A172 (cell line): ENCODE data around the gene KLC4. TPM values are rescaled to one million over a fixed set of nuclear protein-coding genes. Genes with fewer than 3 reads are reported as not detected.
"Not testable (repeated sequence)": the region's sequence is repeated elsewhere in the genome, so short reads cannot be mapped to it uniquely, and the experiment has no call there.

ENCODE experiments used
- DNase-seq: peaks from one replicate; pipeline ENCODE4 v3.0.0-alpha.2; 2015; ENCODE audit warnings: low spot score
- total RNA-seq: library from RNA; depleted of rRNA; stranded (reverse); fragments of >200 nt; shearing (Covaris generic); gene quantifications from 2 replicates; pipeline ENCODE4 v1.2.3, GENCODE V29; 2014

KLC4 gene
- total RNA-seq, 1 experiment from 2014 or later = 17.0 TPM

DNA sequence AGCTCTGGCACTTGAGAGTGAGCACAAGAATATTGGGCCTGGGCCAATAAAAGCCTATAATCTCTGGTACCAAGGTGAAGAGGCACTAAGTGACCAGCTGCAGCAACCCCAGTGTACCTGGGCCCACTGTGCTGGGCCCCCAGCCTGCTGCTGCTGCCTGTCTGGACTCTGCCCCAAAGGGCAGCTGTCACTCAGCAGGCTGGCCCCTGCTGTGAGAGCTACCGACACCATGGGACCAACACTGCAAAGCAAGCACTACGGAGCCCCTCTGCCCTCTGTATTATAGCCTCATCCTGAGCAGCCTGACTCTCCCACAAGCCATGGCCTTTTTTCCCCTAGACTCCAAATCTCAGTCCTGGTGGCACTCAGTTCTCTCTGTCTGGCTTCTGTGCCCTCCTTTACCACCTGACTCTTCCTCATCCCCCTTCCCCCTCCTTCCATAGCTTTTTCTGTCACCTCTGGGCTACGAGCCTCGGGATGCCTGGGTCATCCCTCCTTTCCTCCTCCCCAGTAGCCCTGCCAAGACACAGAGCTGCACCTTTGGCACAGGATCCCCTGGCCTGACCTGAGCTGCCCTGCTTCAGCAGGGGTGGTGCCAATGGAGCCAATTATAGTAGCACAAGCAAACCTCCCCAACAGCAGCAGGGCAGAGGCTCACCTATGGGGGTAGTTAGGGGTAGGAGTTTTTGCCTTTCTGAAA lies 23.8 kb upstream of the KLC4 start:
- no peak for DNase-seq

DNA sequence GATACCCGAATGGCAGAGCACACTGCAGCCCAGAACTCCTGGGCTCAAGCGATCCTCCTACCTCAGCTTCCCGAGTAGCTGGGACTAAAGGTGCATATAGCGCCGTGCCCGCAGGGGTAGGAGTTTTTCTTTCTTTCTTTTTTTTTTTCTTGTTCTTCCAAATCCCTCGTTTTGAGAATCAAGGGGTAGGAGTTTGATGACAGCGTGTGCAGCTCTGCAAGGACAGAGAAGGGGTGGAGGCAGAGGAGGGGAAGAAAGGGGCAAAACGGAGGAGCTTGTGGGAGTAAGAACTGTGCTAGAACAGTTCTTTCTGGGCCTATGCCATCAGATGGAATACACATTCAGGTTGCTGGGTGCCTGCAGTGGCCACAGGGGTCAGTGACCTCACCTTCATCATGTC lies 22.7 kb upstream of the KLC4 start:
- no peak for DNase-seq

DNA sequence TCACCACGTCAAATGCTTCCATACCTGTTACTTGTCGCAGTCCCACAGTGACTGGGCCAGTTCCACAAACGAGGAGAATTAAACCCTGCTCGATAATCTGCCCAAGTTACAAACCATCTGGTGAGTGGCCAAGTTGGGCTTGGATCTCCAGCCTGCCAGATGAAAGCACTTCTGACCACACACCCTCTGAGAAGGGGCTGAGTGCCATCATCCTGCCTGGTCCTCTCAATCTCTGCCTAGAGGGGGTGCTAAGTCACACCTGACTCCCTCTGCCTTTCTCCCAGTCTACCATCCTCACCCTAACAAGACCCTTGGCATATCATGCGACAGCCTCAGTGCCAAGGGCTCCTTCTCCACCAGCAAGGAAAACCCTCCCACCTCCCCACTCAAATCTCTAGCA lies 22.2 kb upstream of the KLC4 start:
- DNase-seq = no peak

DNA sequence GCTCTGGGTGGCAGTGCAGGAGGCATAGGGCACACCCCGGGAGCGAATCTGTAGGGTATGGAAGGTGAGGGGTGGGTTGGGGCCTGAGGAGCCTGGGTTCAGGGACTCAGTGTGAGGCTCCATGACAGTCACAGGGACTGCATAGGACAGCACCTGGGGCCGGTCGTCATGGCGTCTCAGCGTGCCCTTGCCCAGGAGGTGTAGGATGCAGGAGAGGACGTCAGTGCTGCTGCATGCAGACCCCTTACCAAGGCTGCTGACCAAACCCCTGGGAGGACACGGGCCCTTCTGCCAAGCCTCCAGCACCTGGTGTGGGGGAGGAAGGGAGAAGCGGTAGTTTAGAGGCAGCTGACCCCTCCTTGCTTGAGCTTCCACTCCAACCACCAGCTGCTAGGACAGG lies 21.7 kb upstream of the KLC4 start:
- DNase-seq = no peak

DNA sequence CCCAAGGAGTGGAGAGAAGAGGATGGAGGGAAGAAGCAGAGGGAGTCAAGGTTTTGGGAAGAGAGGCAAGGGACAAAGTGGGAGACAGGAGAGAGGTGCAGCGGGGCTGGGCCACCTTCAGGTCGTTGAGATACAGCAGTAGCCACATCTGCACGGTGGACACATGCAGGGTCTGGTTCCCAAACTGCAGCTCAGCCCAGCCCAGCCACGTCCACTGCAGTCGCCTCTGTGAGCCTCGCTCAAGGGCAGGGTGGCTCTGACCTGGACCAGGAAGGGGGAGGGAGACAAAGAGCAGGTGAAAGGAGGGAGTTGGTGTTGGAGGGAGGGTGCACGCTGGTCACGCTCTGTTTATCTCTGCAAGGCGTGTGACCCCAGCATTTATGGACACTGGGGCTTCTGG lies 20.7 kb upstream of the KLC4 start:
- no peak for DNase-seq

DNA sequence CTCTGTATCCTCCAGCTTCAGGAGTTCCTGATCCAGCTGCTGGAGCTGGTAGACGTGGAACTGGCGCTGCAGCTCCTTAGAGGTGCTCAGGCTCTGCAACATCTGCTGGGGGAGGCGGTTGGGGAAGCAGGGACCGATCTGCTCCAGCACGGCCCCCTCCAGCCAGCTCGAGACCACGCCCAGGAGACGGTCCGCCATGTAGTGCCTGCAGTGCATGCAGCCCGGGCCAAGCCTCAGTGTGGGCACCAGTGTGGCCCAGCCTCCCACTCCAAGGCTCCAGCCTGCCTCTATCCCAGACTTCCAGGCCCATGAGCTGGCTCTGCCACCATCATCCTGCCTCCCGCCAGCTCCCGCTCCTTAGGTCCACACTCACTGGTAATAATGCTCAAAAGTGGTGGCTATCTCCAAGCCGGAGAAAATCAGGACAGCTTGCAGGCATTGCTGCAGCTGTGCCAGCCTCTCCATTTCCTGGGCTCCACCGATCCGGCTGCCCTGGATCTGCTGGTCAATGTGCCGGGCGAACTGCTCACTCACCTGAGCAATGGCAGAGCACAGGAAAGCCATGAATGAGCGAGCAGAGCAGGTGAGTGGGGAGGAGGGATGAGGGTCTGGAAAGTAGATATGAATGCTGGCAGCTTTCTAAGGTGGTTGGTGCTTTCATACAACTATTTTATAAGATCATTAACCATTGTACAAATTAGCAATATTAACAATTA lies 18.7 kb upstream of the KLC4 start:
- no peak for DNase-seq

DNA sequence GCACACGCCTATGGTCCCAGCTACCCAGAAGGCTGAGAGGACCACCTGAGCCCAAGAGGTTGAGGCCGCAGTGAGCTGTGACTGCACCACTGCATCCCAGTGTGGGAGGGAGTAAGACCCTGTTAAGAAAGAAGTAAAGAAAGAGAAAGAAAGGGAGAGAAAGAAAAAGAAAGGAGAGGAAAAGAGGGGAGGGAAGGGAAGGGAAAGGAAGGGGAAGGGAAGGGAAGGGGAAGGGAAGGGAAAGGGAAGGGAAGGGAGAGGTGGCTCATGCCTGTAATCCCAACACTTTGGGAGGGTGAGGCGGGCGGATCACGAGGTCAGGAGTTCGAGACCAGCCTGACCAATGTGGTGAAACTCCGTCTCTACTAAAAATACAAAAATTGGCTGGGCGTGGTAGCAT lies 18.0 kb upstream of the KLC4 start:
- not testable (repeated sequence) for DNase-seq

DNA sequence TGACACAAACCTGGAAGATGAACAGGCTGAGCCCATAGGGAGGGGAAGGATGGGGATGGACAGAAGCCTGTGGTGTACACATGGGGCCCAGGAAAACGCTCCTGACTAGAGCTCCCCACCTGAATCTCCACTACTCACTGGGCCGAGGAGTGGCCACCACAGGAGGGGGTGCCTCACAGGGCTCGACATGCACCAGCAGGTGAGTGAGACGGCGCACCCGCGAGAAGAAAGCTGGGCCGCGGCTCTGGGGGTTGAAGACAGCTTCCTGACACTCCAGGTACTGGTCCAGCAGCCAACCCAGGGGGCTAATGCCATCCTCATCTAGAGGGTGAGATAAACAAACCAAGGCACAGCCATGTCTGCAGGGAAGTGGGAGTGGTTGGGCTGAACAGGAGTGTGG lies 16.1 kb upstream of the KLC4 start:
- DNase-seq = no peak

DNA sequence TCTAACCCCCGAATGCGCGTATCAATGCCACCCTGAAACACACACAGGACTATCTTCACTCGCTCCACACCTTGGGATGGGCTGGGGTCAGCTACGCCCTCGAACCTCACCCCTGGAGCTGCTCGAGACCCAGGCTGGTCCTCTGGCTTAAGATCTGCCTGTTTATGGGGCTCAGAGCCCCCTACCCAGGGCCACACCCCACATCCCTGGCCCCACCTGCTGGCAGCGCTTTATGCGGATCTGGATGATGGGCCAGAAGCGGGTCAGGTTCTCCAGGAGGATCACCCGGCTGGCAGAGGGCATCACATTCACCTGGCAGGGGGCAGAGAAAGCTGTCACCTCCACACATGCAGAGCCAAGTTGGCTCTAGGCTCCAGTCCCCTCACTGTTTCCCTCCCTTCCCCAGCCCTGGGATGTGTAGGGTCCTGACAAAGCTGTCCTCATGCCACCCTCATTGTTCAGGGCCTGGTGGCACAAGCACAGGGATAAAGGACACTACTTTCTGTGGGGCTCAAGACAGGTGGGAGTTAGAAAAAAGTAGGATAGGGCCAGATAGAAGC lies 14.0 kb upstream of the KLC4 start:
- DNase-seq = no peak

DNA sequence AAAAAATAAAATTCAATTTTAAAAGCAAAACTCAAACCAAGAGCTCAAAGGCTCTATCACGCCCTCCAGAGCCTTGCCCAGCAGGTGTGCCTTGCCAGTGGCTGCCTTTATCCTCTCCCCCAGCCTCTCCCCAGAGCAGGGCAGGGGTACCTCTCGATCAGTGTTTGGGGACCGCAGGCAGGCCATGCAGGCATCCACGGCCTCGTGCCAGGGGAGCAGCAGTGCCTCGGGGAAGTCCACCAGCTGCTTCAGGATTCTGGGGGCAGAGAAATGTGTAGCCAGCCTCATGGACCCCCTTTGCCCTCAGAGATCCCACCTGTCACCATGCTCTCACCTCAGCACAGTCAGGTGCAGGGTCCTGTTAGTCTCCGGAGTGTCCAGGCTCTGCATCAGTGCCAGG lies 11.4 kb upstream of the KLC4 start:
- no peak for DNase-seq

DNA sequence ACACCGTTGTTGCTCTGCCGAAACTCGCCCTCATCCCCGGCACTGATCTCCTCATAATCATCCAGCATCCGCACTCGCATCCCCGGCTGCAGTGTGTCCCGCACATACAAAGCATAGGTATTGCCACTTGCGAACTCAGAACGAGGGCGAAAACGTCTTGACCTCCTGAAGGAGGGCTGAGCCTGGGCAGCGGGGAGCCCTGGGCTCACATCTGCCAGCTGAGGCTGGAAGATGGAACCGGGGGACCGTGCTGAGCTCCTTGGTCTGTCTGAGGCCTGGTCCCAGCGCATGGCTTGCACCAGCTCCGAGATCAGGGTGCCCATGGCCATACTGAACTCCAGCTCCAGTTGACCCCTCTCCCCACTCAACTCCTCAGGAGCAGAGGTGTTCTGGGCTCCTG lies 8.4 kb upstream of the KLC4 start:
- no peak for DNase-seq

DNA sequence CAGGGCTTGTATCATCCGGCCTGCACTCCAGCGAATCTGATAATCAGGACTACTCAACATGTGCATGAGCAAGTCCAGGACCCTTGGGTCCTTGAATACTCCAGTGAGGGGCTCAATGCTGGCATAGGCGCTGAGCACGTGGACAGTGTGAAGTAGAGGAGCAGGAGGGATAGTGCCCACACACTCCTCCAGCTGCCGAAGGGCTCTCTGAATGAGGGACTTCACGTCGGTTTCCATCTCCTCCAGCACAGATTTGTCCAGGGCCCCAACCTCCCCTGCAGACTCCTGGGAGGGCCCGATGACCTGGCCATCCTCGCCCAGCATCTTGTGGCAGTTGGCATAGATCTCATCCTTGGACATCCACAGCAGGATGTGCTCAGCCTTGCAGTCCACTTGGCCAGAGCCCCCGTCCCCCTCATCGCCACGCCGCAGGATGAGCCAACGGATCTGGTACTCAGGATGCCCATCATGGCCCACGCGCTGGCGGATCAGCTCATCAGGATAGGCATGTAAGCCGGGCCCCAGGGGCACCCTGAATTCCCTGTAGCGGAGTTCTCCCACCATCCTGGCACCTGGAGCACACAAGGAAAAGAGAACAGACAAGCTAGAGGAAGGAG lies 7.1 kb upstream of the KLC4 start:
- DNase-seq = no peak

DNA sequence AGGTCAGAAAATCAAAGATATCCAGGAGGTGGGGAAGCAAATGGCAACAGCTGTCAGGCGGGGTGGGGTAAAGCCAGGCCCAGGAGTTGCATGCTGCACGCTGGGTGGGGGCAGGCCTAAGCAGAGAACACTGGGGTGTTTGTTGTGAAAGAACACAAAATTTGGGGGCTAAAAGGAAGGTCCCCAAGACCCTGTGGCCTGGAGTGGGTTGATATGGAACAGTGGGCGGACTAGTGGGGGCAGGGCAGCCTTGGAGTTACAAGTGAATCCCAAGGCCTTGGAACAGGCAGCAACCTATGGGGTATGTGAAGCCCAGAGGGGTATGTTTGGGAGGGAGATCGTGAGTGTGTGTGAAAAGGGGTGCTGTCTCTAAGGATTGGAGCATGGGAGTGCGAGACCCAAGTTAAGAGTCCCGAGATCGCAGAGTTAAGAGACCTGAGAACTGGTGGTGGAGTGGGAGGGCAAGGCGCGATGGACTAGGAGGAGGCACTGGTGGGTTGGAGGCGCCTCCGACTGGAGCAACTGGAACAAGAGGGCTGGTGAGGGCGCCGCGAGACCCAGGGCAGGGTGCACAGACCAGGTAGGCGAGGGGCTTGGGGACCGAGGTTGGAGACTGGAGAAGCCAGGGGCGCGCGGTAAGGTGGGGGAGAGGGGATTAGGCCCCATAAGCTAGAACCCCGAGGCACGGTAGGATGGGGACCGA lies 6.4 kb upstream of the KLC4 start:
- DNase-seq = peak; percentile 13

DNA sequence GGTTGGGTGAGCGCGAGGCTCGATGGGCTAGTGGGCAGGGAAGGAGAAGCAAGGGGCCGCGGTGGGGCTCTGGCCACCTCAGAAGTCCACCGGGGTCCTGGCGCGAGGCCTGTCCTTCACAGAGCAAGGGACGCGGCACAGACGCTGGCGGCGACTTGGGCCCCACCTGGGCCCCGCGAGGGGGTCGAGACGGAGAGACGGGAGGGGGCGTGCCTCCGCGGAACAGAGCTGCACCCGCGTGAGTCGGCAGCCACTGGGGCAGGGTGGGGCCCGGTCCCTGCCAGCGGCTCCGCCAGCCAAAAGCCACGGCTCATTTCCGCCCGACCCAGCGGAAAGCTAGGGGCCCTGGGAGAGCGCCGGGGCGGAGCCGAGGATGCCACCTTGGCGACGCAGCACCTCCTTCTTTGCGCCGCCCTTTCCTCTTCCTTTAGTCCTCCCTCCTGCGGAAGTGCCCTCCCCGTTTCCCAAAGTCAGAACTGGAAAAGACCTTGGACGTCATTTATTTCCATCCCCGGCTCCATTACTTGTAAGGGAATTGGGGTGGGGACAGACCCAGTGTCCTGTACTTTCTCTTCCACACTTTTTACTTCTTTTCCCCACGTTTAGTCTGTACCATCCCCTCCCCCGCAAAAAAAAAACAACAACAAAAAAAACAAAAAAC lies 5.8 kb upstream of the KLC4 start, which contains the start of gene CUL7:
Gene CUL7 (minus strand): TSS at position 307 of the 661 bp plus-strand sequence. CDS start 1,063 bp downstream, outside the sequence.
- DNase-seq = peak; percentile 94

DNA sequence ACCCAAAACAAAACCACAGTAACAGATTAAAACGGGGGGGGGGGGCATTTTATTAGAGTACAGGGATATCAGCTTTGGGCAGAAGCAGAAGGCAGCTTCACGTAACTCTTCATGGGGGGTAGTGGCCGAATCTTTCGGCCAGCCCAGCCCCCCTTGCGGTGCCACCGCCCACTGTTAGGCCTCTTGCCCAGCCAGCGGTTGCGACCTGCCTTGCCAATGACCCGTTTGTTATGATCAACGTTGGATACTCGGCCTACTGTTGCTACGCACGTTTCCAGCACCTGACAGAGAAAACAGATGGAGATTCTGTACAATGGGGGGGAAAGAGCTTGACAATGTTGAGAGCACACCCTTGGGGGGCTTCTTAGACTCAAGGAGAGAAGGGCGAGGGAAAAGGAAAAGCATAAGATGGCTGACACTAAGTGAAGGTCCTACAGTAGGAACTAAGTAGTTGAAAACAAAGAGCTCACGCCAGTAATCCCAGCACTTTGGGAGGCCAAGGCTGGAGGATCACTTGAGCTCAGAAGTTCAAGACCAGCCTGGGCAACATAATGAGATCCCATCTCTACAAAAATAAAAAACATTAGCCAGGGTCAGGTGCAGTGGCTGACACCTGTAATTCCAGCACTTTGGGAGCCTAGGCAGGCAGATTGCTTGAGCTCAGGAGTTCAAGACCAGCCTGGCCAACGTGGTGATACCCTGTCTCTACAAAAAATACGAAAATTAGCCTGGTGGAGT lies 5.1 kb upstream of the KLC4 start:
- no peak for DNase-seq

DNA sequence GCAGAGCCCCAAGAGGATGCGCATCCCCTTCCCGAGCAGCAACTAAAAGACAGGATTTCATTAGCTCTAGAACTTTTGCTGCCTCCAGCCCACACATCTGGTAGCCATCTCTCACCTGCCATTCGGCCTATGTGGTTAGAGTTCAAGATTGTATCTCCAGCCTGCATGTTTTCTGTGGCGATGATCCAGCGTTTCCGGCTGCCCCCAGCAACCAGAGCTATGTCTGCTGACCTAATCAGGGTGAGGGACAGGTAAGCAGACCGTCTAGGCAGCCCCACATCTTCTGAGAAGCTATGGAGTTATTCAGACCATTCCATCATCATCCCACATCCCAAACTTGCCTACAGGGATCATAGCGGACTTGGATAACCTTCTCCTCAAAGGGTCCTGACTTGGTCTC lies 3.5 kb upstream of the KLC4 start:
- DNase-seq = no peak

DNA sequence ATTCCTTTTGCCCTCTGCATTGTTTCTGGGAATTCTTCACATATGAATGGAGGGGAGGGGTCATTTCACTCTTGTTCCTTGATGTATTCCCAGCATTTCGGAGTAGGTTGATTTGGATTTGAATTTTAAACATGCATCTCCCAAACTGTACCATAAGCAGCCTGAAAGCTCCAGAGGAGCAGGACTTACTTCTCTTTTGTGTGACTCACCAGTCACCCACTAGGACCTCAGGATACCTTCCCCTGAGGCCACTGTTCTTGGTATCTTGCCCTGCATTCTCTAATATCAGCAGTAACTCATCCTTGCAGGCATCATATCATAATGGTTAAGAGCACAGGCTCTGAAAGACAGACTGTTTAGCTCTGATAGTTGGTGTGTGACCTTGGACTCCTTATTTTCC lies 900 bp upstream of the KLC4 start:
- peak; percentile 7 for DNase-seq

DNA sequence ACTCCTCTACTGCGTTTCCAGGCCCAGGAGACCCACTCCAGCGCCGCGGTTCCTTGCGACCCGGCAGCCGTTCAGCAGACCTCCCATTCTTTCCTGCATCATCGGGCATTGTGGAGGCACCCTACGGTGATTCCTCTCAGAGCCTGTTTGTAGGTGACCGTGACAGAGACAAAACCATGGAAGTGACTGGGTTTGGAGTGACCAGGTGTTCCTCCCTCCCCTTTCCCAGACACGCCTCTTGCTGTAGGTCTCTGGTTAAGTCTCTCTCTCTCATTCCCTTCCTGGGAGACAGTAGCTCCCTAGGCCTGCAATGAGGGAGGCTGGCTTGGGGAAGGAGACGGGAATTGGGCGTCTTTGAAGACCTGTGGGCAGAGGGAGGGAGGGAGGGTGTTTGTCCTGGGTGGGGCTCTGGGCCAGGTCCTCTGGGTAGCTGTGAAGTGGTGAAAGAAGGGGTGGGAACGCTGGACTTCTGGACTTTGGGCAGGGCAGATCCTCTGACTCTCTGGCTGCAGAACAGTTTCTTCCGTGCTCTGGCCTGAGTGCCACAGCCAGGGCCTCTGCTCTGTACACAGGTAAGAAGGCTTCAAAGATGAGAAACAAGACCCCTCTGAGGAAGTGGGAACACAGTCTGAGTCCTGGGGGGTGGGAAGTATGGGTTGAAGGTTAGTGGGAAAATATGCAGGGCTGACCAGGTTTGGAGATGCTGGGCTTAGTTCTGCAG lies 763 bp downstream of the KLC4 start:
- DNase-seq = peak; percentile 18

DNA sequence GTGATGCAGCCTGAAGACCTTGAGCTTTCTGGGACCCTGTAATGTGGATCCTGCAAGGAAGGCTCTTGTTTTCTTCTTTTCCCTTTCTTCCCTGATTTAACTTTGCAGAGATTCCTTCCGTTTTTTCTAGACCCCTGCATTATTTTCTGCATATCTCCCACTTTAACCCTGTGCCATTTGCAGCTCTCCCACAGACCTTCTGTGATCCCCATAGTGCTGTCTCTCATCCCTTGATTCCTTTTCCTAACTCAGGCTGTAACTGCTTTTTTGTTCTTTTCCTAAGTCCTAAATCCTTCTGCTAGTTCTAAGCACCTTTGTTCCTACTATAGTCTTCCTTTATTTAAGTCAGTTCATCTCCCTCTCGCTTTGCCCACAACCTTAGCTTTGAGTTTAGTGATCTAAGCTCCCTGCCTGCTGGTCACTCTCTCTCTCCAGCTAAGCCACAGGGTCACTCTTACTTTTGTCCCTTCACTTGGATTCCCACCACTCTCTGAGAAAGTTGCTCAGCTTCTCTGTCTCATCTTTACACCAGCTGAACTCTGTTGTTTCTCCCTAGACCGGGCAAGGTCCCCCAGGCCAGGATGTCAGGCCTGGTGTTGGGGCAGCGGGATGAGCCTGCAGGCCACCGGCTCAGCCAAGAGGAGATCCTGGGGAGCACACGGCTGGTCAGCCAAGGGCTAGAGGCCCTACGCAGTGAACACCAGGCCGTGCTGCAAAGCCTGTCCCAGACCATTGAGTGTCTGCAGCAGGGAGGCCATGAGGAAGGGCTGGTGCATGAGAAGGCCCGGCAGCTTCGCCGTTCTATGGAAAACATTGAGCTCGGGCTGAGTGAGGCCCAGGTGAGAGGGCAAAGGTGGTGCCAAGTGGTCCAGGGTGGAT lies 1.6 kb downstream of the KLC4 start:
- DNase-seq = no peak
